ENCODE measurements around the gene NTM. TPM values are rescaled to one million over a fixed set of nuclear protein-coding genes. Genes with fewer than 3 reads are reported as not detected.

NTM gene
- total RNA-seq, 1 donor from 2014 or later = 92.1 TPM

DNA sequence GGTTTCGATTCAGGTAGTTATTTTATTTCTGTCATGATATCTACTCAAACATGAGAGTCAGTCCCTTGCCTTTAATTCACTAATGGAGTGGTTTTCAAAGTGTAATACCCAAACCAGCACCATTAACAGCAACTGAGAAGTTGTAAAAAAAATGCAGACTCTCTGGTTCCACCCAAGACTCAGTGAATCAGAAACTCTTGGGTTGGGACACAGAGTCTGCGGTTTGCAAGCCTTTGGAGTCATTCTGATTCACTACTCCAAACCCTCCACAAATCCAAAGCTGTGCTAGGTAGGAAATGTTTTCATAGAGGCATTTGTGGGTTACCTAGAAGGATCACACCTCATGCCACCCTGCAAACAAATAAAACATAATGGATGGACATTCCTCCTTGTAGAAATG lies 340.1 kb downstream of the NTM start:
- H3K4me3 Mint-ChIP-seq (ENCODE audit: unreplicated experiment) = no peak overlapping the region
- no peak overlapping the region for H3K27ac Mint-ChIP-seq (ENCODE audit: unreplicated experiment)
- TF ChIP-seq, protein P1, sequence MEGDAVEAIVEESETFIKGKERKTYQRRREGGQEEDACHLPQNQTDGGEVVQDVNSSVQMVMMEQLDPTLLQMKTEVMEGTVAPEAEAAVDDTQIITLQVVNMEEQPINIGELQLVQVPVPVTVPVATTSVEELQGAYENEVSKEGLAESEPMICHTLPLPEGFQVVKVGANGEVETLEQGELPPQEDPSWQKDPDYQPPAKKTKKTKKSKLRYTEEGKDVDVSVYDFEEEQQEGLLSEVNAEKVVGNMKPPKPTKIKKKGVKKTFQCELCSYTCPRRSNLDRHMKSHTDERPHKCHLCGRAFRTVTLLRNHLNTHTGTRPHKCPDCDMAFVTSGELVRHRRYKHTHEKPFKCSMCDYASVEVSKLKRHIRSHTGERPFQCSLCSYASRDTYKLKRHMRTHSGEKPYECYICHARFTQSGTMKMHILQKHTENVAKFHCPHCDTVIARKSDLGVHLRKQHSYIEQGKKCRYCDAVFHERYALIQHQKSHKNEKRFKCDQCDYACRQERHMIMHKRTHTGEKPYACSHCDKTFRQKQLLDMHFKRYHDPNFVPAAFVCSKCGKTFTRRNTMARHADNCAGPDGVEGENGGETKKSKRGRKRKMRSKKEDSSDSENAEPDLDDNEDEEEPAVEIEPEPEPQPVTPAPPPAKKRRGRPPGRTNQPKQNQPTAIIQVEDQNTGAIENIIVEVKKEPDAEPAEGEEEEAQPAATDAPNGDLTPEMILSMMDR (IDR thresholded peaks at IDR 0.05) = no peak
- peaks cover 4% of the 10 kb centered on the region for H3K36me3 Mint-ChIP-seq (ENCODE audit: low read depth)
- H3K9me3 Mint-ChIP-seq (ENCODE audit: low read depth) = peaks cover 15% of the 10 kb centered on the region
- DNase-seq (ENCODE audit: low spot score) = no peak
- H3K27me3 Mint-ChIP-seq (ENCODE audit: low read depth) = peaks cover 18% of the 10 kb centered on the region
- no peaks in the 10 kb centered on the region for H3K4me1 Mint-ChIP-seq (ENCODE audit: low read depth)

DNA sequence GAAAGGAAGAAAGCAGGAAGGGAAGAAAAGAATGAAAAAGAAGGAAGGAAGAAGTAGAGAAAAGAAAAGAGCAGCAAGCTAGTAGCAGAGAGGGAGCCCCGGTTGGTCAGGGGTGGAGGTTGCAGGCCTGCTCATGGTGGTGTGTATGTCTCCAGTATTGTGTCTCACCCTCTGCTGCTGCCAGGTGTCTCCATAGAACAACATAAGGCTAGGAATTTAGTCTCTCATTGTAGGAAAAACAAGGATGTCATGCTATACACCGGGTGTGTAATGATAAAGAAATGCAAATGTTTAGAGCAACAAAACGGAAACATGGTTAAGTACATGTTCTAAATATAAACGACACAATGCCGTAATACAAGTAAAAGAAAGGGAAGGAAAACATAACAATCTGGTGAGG lies 342.5 kb downstream of the NTM start:
- H3K4me3 Mint-ChIP-seq (ENCODE audit: unreplicated experiment) = no peak overlapping the region
- H3K9me3 Mint-ChIP-seq (ENCODE audit: low read depth) = peaks cover 3% of the 10 kb centered on the region
- H3K27me3 Mint-ChIP-seq (ENCODE audit: low read depth) = peaks cover 19% of the 10 kb centered on the region
- peaks cover 2% of the 10 kb centered on the region for H3K36me3 Mint-ChIP-seq (ENCODE audit: low read depth)
- no peak overlapping the region for H3K27ac Mint-ChIP-seq (ENCODE audit: unreplicated experiment)
- TF ChIP-seq, protein P1 (IDR thresholded peaks at IDR 0.05) = no peak
- no peak for DNase-seq (ENCODE audit: low spot score)
- no peaks in the 10 kb centered on the region for H3K4me1 Mint-ChIP-seq (ENCODE audit: low read depth)

DNA sequence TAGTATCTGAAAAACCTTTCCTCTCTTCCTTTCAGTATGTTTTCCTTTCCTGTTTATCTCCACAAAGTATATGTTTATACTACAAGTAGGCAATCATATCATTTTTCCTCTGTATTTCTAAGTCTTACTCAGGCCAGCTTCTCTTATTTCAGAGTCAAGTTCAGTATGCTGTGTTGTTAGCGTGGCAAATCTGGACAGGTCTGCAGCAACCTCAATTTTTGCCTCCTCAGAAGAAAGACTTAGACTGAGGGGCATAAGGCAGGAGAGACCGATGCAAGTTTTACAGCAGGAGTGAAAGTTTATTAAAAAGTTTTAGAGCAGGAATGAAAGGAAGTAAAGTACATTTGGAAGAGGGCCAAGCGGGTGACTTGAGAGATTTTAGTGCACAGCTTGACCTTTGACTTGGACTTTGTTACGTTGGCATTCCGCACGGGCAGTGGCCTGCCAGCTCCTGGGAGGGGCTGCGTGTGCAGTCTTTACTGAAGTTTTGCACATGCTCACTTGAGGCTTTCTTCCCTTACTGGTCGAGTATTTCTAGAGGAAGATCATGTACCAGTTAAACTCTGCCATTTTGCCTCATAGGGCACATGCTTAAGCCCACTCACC lies 343.2 kb downstream of the NTM start:
- Mint-ChIP-seq H3K27me3 (ENCODE audit: low read depth) (peaks cover 25% of the 10 kb centered on the region), H3K4me3 (ENCODE audit: unreplicated experiment) (no peak overlapping the region), H3K9me3 (ENCODE audit: low read depth) (peaks cover 3% of the 10 kb centered on the region), H3K27ac (ENCODE audit: unreplicated experiment) (no peak overlapping the region), H3K4me1 (ENCODE audit: low read depth) (no peaks in the 10 kb centered on the region), H3K36me3 (ENCODE audit: low read depth) (peaks cover 2% of the 10 kb centered on the region)
- TF ChIP-seq, protein P1 (IDR thresholded peaks at IDR 0.05) = no peak
- no peak for DNase-seq (ENCODE audit: low spot score)

DNA sequence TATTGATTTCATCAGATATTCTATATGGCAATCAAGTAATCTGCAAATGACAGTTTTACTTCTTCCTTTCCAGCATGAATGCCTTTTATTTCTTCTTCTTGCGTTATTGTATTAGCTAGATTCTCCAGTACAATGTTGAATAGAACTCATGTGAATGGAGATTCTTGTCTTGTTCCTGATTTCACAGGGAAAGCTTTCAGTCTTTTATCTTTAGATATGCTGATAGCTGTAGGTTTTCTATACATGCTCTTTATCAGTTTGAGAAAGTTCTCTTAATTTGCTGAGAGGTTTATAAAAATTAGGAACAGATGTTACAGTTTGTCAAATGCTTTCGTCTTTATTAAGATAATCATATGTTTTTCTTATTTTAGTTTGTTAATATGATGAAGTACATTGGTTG lies 347.2 kb downstream of the NTM start:
- peaks cover 22% of the 10 kb centered on the region for H3K27me3 Mint-ChIP-seq (ENCODE audit: low read depth)
- TF ChIP-seq, protein P1 (IDR thresholded peaks at IDR 0.05) = no peak

DNA sequence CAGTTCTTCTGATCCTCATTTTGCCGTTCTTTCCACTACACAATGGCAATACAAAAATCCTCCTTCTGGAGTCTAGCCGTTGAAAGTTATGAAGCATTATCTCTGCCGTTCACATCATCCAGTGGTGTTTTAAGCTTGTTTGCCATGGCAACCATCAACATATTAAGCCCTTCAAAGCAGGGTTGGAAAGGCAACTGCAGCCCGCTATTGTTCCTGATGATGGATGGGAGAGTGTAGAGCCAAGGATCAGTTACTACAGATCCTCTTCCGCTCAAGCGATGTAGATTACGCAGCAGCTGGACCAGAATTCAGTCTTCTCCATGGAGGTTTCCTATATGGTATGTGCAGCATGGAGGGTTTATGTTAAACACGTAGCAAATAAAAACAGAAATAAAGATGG lies 352.7 kb downstream of the NTM start:
- DNase-seq (ENCODE audit: low spot score) = no peak
- H3K9me3 Mint-ChIP-seq (ENCODE audit: low read depth) = no peaks in the 10 kb centered on the region
- H3K4me1 Mint-ChIP-seq (ENCODE audit: low read depth) = no peaks in the 10 kb centered on the region
- H3K4me3 Mint-ChIP-seq (ENCODE audit: unreplicated experiment) = no peak overlapping the region
- H3K36me3 Mint-ChIP-seq (ENCODE audit: low read depth) = no peaks in the 10 kb centered on the region
- H3K27ac Mint-ChIP-seq (ENCODE audit: unreplicated experiment) = no peak overlapping the region
- H3K27me3 Mint-ChIP-seq (ENCODE audit: low read depth) = peaks cover 28% of the 10 kb centered on the region
- TF ChIP-seq, protein P1 (IDR thresholded peaks at IDR 0.05) = no peak

More for the DNA sequence above, 347.2 kb downstream of the NTM start:
- Mint-ChIP-seq H3K4me3 (ENCODE audit: unreplicated experiment) (no peak overlapping the region), H3K4me1 (ENCODE audit: low read depth) (no peaks in the 10 kb centered on the region), H3K36me3 (ENCODE audit: low read depth) (no peaks in the 10 kb centered on the region), H3K9me3 (ENCODE audit: low read depth) (no peaks in the 10 kb centered on the region), H3K27ac (ENCODE audit: unreplicated experiment) (no peak overlapping the region)
- no peak for DNase-seq (ENCODE audit: low spot score)
